Measurements from ENCODE around the gene ACP3.

DNA sequence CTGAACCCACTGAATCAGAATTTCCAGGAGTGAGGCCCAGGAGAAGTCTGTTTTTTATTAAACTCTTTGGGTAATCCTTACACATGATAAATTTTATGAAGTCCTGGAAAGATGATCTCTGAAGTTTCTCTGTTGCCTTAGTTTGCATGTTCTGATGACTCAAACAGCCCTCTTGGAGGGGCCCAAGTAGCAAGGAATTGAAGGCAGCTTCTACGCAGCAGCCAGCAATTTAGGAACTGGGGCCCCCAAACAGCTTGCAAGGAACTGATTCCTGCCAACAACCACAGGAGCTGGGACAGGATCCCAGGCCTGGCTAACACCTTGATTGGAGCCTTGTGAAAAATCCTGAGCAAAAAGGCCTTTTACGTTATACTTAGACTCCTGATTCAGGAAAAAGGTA lies 5.4 kb upstream of the ACP3 start:
- TF ChIP-seq, protein P1, sequence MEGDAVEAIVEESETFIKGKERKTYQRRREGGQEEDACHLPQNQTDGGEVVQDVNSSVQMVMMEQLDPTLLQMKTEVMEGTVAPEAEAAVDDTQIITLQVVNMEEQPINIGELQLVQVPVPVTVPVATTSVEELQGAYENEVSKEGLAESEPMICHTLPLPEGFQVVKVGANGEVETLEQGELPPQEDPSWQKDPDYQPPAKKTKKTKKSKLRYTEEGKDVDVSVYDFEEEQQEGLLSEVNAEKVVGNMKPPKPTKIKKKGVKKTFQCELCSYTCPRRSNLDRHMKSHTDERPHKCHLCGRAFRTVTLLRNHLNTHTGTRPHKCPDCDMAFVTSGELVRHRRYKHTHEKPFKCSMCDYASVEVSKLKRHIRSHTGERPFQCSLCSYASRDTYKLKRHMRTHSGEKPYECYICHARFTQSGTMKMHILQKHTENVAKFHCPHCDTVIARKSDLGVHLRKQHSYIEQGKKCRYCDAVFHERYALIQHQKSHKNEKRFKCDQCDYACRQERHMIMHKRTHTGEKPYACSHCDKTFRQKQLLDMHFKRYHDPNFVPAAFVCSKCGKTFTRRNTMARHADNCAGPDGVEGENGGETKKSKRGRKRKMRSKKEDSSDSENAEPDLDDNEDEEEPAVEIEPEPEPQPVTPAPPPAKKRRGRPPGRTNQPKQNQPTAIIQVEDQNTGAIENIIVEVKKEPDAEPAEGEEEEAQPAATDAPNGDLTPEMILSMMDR (IDR thresholded peaks at IDR 0.05; ENCODE audit: poor library complexity, severe bottlenecking) = no peak
- TF ChIP-seq RAD21 (conservative IDR thresholded peaks at IDR 0.05) = no peak
- TF ChIP-seq, protein P2, sequence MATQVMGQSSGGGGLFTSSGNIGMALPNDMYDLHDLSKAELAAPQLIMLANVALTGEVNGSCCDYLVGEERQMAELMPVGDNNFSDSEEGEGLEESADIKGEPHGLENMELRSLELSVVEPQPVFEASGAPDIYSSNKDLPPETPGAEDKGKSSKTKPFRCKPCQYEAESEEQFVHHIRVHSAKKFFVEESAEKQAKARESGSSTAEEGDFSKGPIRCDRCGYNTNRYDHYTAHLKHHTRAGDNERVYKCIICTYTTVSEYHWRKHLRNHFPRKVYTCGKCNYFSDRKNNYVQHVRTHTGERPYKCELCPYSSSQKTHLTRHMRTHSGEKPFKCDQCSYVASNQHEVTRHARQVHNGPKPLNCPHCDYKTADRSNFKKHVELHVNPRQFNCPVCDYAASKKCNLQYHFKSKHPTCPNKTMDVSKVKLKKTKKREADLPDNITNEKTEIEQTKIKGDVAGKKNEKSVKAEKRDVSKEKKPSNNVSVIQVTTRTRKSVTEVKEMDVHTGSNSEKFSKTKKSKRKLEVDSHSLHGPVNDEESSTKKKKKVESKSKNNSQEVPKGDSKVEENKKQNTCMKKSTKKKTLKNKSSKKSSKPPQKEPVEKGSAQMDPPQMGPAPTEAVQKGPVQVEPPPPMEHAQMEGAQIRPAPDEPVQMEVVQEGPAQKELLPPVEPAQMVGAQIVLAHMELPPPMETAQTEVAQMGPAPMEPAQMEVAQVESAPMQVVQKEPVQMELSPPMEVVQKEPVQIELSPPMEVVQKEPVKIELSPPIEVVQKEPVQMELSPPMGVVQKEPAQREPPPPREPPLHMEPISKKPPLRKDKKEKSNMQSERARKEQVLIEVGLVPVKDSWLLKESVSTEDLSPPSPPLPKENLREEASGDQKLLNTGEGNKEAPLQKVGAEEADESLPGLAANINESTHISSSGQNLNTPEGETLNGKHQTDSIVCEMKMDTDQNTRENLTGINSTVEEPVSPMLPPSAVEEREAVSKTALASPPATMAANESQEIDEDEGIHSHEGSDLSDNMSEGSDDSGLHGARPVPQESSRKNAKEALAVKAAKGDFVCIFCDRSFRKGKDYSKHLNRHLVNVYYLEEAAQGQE (IDR thresholded peaks at IDR 0.05; ENCODE audit: borderline replicate concordance) = no peak
- TF ChIP-seq SMC3 (conservative IDR thresholded peaks at IDR 0.05; ENCODE audit: poor library complexity) = no peak
- no peak for TF ChIP-seq EZH2 (IDR thresholded peaks at IDR 0.05; ENCODE audit: borderline replicate concordance, insufficient read depth, low read length, poor library complexity, severe bottlenecking)
- TF ChIP-seq EP300 (conservative IDR thresholded peaks at IDR 0.05; ENCODE audit: poor library complexity, severe bottlenecking) = no peak
- no peak for TF ChIP-seq MXI1 (conservative IDR thresholded peaks at IDR 0.05; ENCODE audit: poor library complexity, severe bottlenecking)
- no peak for TF ChIP-seq POLR2AphosphoS5 (IDR thresholded peaks at IDR 0.05)

All from neural cell (in vitro differentiated cells).